ENCODE measurements around the gene CXADR.

Gene CXADR

GRCh38 chr21:17542371-17543011, 29.6 kb downstream of the CXADR start:
- DNase-seq, result peak in 1 of 2 donors; percentile 51

DNA sequence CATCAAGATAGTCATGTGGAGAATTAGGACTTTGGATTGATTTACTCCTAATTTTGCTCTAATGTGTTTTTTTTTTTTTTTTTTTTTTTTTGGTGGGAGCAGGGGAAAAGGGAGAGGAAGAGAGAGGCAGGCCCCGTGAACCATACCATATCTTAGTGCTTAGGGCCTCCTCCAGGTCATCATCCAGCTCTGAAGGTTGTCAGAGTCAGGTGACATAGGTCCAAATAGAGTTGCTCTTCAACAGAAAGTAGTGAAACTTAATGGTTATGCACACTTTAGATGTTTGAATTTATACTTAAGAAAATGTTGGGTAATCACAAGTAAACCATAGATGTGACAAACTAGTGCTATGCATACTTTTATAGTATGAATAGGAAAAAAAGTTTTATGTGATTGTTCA, 32.2 kb downstream of the CXADR start:
- DNase-seq, result no peak

DNA sequence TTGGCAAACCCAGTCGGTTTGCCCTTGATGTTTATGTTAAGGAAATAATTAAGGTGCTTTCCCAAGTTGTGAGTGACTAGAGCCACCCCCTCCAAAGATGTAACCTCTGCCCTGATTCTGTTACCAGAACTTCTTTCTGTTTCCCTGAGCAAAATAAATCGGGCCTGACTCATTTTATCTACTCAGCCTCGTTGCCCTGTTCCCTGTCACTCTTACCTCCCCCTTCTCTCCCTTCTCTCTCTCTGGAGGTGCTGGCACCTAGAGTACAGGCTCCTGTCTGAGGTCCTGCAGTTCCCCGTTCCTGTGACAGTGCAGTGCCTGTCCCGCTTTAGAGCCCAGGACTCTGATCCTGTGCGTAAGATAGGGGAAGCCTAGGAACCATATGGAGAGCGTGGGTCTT, 35.4 kb downstream of the CXADR start:
- no peak for DNase-seq

DNA sequence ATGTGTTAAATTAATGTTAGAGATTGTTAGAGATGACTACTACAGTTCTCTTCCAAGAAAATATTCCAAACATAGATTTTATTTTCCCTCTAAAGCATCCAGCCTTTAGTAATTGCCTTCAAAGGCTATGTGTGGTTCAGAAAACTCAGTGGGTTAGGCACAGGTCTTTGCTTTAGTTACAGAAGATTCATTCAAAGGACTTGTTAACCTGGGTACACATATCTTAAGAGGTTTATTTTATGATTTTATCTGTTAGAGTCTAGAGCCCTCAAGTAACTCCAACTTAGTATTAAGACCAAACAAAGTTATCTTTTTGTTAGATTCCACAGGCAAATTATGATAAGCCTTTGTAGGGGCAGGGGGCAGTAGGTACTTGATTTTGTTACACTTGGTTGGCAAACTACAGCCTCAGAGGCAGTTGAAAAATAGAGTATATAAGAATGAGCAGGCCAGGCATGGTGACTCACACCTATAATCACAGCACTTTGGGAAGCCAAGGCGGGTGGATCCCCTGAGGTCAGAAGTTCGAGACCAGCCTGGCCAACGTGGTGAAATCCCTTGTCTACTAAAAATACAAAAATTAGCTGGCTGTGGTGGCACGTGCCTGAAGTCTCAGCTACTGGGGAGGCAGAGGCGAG, 37.9 kb downstream of the CXADR start:
- DNase-seq, result no peak

DNA sequence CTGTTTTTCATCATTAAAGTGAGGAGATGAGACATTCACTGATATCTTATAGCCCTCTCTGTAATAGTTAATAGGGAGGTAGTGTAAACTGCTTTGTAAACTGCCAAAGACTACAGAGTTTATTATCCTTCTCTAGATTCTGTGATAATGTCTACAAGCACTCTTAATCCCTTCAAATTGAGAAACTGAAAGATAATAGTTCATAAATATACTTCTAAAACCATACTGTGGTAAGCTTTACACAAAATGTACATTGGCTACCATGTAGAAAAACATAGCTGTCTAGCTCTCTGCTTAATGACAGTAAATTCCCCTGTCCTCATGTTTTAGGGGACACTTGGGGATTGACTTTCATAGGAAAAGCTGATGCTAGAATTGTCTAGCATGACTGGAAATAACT, 39.6 kb downstream of the CXADR start:
- no peak for DNase-seq

DNA sequence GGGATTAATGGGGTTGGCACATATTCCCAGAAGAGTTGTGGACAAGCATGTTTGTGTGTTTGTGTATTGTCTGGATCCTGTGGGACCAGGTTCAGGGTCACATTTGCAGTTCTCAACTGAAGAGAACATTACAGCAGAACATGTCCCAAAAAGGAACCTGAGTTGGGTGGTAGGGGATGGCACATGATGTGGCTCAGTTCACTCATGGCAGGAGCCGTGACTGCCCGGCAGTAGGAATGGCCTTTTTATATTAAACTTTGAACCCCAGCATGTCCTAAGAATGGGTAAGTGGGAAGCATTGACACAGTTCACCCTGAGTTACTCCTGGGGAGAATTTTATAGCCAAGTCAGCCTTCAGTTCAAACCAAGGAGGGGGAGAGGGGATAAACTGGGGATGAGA, 41.3 kb downstream of the CXADR start:
- DNase-seq, result no peak

GRCh38 chr21:17554679-17555465, 42.0 kb downstream of the CXADR start:
- peak; percentile 30 to 77 for DNase-seq

DNA sequence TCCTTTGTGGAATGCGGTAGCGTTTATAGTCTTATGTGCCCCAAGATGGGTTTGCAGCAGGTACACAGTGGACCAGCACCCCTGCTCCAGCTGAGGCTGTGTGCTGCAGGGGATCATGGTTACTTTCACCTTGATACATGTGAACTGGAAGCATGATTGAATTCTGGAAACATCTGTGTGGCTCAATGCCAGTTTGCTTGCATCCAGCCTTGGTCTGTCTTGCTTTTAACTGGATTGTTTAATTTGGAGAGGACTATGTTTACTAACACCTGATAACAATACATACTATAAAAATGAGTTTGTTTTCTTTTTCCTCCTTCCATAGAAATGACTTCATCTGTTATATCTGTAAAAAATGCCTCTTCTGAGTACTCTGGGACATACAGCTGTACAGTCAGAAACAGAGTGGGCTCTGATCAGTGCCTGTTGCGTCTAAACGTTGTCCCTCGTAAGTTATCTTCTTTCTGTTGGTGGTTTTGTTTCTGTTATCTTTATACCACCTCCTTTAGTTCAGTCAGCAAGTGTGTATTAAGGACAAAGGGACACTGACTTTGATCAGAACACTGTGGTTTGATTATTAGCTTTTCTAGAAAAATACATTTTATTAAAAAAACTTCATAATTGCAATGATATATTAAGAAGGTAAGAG, 47.7 kb downstream of the CXADR start:
- no peak for DNase-seq

GRCh38 chr21:17570786-17571185, 57.9 kb downstream of the CXADR start:
- DNase-seq, result no peak

- no peak for DNase-seq
These were observed 59.6 kb downstream of the CXADR start for GRCh38 chr21:17572431-17572830.

DNA sequence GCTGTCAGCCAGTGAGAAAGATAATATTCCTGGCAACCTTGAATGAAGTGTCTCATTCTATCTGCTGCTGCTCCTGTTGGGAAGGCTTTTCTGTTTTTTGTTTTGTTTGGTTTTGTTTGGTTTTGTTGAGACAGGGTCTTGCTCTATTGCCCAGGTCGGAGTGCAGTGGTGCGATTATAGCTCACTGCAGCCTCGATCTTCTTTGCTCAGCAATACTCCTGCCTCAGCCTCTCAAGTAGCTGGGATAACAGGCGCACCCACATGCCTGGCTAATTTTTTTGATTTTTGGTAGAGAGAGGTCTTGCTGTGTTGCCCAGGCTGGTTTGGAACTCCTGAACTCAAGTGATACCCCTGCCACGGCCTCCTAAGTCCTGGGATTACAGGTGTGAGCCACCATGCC, 62.2 kb downstream of the CXADR start:
- DNase-seq, result no peak

DNA sequence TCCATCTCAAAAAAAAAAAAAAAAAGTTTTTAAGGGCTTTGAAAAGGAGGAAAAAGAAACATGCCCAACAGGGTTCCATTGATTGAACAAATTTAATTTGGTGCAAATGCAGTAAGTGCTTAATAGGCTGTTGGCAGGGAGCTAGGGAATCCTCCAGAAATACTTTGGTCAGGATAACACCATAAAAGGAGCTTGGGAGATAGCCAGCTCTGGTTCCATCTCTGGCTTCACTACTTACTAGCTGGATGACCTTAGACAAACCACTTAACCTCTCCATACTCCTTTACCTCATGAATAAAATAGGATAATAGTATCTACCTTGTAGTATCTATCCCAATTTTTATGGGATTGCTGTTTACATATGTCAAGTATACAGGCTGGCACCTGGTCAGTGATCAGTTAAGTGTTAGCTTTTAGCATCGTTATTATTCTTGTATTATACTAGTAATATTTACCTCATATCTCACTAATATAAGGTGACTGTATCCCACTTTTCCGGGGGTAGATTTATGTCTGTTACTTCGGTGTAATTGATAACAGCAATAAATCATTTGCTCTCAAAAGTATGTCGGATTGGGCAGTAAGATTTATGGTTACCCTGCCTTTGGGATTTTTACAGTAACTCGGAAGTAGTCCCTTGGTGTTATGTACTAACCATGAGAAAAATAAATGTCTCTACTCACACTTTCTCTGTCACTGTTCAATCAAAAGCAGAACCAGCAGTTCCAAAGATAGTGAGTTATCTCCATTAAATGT, 63.4 kb downstream of the CXADR start:
- DNase-seq, result no peak

DNA sequence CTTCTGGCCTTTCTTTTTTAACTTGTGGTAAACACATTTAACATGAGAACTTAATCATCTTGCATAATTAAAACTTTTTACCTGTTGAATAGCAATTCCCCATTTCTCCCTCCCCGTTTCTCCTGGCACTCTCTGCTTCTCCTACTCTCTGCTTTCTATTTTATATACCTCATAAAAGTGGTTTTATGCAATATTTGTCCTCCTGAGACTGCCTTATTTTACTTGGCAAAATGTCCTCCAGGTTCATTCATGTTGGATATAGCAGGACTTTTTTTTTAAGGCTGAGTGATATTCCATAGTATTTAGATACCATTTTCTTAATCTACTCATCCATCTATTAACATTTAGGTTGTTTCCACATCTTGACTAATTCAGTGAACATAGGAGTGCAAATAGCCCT, 64.9 kb downstream of the CXADR start:
- no peak for DNase-seq

DNA sequence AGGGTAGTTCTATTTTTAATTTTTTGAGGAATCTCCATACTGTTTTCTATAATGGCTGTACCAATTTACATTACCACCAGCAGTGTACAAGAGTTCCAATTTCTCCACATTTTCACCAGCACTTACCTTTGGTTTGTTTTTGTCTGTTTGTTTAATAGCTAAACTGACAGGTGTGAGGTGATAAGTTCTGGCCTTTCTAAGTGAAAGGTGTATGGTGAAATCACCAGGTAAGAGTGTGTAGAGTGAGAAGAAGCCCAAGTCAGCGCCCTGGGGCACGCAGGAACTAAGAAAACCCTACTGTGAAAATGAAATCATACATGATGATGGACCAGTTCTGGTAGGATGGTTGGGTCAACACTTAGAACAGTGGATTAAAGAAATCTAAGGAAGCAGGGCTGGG, 65.3 kb downstream of the CXADR start:
- no peak for DNase-seq

- DNase-seq, result no peak
These were observed 66.0 kb downstream of the CXADR start for GRCh38 chr21:17578876-17579275.

- no peak for DNase-seq
These were observed 67.5 kb downstream of the CXADR start for GRCh38 chr21:17580319-17580718.

DNA sequence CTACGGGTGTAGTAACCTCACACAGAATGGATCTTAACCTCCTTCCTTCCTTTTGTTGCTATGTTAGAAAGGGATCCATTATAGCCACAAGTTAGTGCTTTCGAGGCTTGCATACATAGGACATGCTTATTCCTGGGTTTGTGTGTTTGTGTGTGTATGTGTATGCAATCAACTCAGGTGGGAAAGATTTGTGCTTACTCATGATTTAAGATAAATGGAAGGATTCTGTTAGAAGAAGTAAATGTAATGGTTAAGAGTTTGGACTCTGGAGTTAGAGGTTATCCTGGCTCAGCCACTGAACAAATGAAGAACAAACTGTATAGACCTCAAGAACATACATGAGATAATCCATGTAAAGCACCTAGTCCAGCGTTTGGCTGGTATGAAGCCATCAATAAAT, 71.1 kb downstream of the CXADR start:
- no peak for DNase-seq

- peak in 1 of 2 donors; percentile 68 for DNase-seq
These were observed 73.1 kb downstream of the CXADR start for GRCh38 chr21:17585875-17586450.

GRCh38 chr21:17590430-17590829, 77.6 kb downstream of the CXADR start:
- no peak for DNase-seq

DNA sequence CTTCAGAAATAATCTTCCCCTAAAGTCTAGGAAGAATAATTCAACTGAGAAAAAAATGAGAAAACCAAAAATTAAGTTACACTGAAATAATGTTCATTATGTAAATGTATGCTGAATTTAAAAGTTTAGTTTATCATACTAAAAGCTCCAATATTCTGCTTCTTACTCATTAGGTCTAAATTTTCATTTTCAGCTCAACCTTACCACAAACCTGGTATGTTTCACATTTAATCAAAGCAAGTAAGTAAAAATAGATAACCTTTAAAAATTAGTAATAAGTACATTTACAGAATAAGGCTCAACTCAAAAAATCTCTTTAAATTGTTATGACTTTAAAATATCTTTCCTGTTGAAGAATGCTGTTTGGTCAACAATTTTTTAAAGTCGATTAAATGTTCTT, 84.8 kb downstream of the CXADR start:
- no peak for DNase-seq

GRCh38 chr21:17598437-17598836, 85.6 kb downstream of the CXADR start:
- no peak for DNase-seq

DNA sequence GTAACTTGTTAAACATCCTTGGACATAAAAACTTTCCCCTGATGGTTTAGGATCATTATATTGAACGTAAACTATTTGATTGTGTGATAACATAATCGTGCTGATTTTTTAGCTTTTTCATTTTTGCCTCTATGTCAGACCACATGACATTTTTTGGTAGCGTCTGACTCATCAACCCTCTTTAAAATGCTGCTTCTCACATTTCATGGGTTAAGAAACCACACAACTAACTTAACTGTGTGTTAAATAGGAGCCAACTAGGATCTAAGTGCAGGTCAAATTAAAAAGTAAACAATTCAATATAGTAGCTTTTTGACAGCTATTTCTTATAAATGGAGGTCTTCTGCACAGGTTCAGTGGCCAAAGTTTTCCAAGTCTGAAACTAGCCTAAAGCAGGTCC, 90.0 kb downstream of the CXADR start:
- DNase-seq, result no peak

DNA sequence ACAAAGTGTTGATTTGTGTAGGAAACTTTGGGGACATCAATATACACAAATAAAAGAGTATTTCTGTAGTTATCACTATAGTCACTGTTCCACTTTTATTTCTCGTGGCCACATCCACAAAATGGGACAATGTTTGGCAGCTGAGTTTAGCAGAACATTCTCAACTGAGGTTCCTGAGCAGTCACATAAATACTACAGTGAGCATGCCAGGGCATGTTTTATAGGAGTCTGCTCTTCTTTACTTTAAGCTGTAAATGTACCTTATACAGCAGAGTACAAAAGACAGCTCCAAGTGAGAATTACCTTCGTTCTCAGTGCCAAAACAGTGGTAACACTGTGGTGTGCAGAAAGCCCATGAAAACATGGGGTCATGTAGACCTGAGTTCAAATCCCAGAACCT, 94.8 kb downstream of the CXADR start:
- DNase-seq, result no peak
